HG03520 (cell line): ENCODE results near the gene VPS35L.

Experiments used
- ATAC-seq: cut with Tn5 transposase; IDR thresholded peaks from one replicate; pipeline ENCODE4 v1.9.1; 2021; ENCODE audit warnings: mild to moderate bottlenecking, moderate library complexity; ENCODE audit not compliant: unreplicated experiment

Gene VPS35L, protein sequence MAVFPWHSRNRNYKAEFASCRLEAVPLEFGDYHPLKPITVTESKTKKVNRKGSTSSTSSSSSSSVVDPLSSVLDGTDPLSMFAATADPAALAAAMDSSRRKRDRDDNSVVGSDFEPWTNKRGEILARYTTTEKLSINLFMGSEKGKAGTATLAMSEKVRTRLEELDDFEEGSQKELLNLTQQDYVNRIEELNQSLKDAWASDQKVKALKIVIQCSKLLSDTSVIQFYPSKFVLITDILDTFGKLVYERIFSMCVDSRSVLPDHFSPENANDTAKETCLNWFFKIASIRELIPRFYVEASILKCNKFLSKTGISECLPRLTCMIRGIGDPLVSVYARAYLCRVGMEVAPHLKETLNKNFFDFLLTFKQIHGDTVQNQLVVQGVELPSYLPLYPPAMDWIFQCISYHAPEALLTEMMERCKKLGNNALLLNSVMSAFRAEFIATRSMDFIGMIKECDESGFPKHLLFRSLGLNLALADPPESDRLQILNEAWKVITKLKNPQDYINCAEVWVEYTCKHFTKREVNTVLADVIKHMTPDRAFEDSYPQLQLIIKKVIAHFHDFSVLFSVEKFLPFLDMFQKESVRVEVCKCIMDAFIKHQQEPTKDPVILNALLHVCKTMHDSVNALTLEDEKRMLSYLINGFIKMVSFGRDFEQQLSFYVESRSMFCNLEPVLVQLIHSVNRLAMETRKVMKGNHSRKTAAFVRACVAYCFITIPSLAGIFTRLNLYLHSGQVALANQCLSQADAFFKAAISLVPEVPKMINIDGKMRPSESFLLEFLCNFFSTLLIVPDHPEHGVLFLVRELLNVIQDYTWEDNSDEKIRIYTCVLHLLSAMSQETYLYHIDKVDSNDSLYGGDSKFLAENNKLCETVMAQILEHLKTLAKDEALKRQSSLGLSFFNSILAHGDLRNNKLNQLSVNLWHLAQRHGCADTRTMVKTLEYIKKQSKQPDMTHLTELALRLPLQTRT

GRCh38 chr16:19555186-19555937 is at the start of gene VPS35L:
TSS of gene VPS35L (plus strand) at chr16:19555703. CDS start at chr16:19555730, 27 bp downstream.
- peak; percentile 93 for ATAC-seq

DNA sequence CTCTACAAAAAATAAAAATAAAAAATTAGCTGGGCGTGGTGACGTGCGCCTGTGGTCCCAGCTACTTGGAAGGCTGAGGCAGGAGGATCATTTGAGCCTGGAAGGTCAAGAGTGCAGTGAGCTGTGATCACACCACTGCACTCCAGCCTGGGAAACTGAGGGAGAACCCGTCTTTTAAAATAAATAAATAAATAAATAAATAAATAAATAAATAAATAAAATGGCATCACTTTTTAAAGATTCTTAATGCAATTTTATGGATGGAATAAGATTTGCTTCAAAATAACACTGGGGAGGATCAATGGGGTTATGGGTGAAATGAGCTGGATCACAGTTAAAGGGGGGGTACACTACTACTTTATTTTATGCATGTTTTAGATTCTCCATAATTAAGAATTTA is 48.5 kb upstream of the VPS35L start:
- ATAC-seq, result no peak

- ATAC-seq, result no peak
Observed at GRCh38 chr16:19507867-19508266, 47.6 kb upstream of the VPS35L start.

GRCh38 chr16:19512297-19512696 is 43.2 kb upstream of the VPS35L start:
- ATAC-seq, result no peak

DNA sequence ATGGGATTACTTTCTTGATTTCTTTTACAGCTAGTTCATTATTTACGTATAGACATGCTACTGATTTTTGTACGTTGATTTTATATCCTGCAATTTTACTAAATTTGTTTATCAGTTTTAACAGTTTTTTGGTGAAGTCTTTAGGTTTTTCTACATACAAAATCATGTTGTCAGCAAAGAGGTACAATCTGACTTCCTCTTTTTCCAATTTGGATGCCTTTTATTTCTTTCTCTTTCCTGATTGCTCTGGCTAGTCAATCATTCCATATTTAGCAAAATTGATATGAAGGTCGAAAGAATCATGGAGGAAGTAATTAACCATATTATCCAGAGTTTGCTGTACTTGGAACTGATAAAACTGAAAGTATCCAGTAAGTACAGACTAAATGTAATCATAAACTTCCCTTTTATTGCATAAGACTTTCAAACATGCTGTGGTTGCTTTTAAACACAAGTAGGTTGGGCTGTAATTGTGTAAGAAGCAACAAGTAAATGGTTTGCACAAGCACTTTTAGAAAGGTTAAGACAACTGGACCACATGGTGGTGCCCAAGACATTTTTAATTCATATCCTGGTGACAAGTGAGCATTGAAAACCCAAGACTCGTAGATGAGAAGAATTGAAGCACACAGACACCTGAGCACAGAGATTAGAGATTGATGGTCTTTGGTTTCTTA is 42.0 kb upstream of the VPS35L start:
- ATAC-seq, result no peak

- ATAC-seq, result no peak
Observed at GRCh38 chr16:19515757-19516156, 39.7 kb upstream of the VPS35L start.

DNA sequence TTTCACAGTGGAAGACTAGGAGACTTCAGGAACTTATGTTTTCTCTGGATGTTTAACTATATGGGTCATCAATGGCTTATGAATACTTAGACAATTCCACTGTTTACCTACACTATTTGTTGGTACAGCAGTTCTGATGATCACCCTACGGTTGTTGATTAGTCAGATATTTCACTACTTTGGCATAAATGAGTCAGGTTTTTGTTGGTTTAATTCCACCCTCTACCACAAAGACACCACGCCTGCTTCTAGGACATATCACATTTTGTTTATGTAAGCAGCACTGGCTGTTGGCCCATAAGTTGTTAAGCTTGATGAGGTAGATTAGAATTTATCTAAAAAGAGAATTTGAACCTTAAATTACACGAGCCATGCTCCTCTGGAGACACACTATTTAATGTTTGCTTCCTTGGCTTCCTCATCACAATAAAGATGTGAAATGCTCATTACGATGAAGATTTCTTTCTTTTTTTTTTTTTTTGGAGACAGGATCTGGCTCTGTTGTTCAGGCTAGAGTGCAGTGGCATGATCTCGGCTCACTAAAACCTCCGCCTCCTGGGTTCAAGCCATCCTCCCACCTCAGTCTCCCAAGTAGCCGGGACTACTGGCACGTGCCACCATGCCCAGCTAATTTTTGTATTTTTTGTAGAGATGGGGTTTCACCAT is 37.9 kb upstream of the VPS35L start:
- ATAC-seq, result no peak

- ATAC-seq, result no peak
Observed at GRCh38 chr16:19518388-19518787, 37.1 kb upstream of the VPS35L start.

- no peak for ATAC-seq
Observed at GRCh38 chr16:19520861-19521331, 34.6 kb upstream of the VPS35L start.

GRCh38 chr16:19521471-19522396 is 33.8 kb upstream of the VPS35L start, which contains the start of gene GDE1:
TSS of gene GDE1 (minus strand) at chr16:19522098. CDS start at chr16:19521964, 134 bp downstream.
- ATAC-seq, result peak; percentile 73

GRCh38 chr16:19522397-19522732 is 33.1 kb upstream of the VPS35L start:
- no peak for ATAC-seq

DNA sequence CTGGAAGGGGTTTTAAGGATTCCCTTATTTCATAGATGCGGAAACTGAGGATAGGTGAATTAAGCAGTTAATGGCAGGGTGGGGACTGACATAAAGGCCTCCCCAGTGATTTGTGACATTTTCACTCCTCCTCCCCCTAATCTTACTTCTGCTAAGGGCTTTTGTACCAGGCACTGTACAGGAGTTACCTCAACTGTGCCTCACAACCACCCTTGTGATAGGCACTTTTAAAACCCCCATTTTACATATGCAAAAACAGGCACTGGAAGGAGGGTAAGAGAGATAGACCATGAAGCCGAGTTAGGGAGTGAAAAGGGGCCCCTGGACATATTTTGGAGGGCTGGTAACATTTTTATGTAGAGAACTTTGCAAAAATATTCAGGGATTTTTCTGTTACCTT is 32.7 kb upstream of the VPS35L start:
- no peak for ATAC-seq

DNA sequence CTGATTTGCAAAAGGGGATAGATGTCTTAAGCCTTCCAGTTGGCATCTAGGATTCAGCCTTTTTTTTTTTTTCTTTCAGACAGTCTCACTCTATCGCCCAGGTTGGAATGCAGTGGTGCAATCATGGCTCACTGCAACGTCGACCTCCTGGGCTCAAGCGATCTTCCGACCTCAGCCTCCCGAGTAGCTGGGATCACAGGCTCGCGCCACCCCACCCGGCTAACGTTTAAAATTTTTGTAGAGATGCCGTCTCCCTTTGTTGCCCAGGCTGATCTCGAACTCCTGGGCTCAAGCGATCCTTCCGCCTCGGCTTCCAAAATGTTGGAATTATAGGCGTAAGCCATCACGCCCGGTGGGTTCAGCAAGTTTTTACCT is 32.3 kb upstream of the VPS35L start:
- ATAC-seq, result no peak

DNA sequence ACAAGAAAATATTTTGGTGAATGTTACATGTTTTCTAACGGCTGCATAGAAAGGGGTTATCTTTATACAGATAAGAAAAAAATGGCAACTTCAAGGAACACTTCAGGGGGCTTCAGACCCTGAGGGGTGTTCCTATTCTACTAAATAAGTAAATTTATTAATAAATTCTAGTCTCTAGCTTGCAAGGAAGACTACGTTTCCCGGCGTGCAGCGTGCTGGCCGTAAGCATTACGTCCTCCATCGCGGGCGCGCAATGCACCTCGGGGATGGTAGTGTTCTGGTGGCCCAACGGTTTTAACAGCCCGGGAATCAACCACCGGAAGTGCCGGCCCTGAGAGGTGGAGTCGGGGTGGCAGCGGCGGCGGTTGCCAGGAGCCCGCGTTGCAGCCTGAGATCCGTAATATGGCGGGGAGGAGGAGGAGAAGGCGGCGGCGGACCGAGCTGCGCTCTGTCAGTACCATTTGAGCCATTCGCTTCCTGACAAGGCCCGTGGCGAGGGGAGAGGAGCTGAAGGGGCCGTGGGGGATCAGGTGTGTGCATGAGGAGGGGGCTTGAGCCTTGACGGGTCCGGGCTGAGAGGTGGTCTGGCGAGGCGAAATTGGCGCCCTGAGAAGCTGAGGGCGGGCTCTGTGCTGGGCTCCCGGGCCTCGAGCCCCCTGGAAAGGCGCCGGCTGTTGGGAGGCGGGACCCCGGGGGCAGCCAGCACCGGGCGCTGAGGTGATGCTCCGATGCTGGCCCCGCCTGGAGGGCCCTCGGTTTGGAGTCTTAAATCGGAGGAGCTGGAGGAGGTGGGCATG is 31.7 kb upstream of the VPS35L start, which contains the start of gene CCP110:
TSS of gene CCP110 (plus strand) at position 384 of the 797 bp plus-strand sequence. CDS start 3,940 bp downstream, outside the sequence.
- ATAC-seq, result peak; percentile 62

DNA sequence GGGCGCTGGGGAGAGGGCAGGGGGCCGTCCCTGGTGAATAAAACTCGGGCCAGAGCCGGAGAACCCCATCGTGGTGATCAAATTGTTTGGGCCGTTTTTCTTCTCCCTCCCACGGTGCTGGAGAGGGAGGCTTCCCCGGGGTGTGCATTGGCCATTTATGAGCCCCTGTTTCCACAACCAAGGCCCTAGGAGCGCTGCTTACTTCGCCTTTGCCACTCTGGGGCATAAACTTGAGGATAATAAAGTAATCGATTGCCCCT is 31.2 kb upstream of the VPS35L start:
- ATAC-seq, result no peak

DNA sequence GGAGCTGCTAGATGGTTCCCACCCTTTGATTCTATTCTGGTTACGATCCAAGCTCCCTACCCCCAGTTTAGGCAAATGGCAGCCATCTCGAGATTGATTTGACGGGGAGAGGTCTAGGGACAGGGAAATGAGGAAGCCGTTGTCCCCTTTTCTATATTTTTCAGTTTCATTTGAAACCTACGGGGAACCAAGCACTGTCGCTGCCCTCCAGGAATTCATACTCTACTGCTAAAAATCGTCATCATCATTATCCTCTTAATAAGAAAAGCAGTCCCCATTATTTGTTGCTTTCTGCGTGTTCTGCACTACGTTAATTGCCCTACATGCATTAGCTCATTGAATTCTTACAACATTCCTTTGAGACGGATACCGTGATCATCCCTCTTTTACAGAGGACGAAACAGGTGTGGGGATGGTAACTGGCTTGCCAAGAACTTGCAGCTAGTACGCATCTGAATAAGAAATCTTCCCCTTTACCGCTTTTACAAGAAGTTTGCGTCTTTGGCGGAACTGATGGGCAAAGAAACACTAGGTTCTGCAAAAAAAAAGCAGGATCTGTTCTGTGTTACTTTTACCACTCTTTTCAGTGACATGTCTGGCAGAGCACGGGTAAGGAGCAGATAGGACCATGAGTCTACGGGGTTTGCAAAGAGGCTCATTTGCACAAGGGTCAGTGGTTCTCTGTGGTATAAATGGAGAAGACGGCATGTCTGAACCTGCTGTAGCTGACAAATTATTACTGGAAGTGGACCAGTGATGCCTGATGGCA is 30.7 kb upstream of the VPS35L start:
- ATAC-seq, result no peak

GRCh38 chr16:19525385-19525723 is 30.1 kb upstream of the VPS35L start:
- ATAC-seq, result no peak
